Fibroblast of the aortic adventitia (primary cell): ENCODE data around the gene CDH13. TPM values are rescaled to one million over a fixed set of nuclear protein-coding genes. Genes with fewer than 3 reads are reported as not detected.

Source experiments
- DNase-seq: peaks from one replicate; pipeline ENCODE4 v3.0.0-alpha.2; 2010; ENCODE audit warnings: low read depth
- H3K4me3 ChIP-seq: 2 replicates; pipeline ENCODE4 v1.5.1; 2011; ENCODE audit warnings: low read depth, mild to moderate bottlenecking, control low read depth, low read length, moderate library complexity
- total RNA-seq: library from RNA; depleted of rRNA; stranded (reverse); fragments of >200 nt; gene quantifications from 2 replicates; pipeline ENCODE4 v1.2.3, GENCODE V29; 2012; ENCODE audit warnings: low replicate concordance
- TF ChIP-seq, protein P1 (sequence below): IDR thresholded peaks from 2 replicates; pipeline ENCODE4 v1.5.1; 2011; ENCODE audit warnings: mild to moderate bottlenecking, low read length, control low read depth, inconsistent platforms; ENCODE audit not compliant: insufficient read depth

The CDH13 gene
- total RNA-seq, 1 donor = 55.7 TPM

GRCh38 chr16:82960918-82961317, 334.1 kb downstream of the CDH13 start:
- H3K4me3 ChIP-seq = no peak overlapping the region
- DNase-seq = no peak
- TF ChIP-seq, protein P1, sequence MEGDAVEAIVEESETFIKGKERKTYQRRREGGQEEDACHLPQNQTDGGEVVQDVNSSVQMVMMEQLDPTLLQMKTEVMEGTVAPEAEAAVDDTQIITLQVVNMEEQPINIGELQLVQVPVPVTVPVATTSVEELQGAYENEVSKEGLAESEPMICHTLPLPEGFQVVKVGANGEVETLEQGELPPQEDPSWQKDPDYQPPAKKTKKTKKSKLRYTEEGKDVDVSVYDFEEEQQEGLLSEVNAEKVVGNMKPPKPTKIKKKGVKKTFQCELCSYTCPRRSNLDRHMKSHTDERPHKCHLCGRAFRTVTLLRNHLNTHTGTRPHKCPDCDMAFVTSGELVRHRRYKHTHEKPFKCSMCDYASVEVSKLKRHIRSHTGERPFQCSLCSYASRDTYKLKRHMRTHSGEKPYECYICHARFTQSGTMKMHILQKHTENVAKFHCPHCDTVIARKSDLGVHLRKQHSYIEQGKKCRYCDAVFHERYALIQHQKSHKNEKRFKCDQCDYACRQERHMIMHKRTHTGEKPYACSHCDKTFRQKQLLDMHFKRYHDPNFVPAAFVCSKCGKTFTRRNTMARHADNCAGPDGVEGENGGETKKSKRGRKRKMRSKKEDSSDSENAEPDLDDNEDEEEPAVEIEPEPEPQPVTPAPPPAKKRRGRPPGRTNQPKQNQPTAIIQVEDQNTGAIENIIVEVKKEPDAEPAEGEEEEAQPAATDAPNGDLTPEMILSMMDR = no peak

DNA sequence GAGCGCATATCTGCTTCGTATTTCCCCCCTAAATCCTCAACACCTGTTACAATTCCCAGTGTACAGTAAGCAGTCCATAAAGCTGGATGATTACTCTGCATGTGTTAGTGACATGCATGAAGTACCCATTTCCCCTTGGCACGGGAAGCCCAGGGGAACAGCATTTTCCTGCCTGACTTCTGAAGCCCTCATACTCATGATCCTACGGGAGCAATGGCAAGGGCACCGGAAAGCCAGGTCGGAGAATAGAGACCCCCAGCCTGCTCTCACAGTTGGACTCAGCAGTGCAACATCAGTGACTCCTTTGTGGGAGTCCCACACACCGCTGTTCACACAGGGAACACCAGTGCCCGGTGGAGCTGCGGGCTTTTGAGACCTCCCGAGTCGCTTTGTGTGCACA, 336.9 kb downstream of the CDH13 start:
- H3K4me3 ChIP-seq = no peak overlapping the region
- DNase-seq = no peak
- TF ChIP-seq, protein P1 = no peak

DNA sequence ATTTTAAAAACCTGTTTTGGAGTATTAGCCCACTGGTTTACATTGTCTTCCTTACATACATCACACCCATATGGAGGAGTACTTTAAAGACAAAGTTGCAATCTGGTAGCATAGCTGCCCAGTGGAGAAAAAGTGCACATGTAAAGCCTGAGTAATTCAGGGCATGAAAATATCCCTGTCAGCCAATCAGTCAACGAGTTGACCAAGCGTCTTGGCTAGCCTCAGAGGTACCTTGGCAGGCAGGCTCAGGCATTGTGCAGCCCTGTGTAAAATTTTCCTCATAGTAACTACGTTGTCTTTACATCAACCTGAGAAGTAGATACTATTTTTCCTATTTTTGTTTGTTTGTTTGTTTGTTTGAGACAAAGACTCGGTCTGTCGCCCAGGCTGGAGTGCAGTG, 339.0 kb downstream of the CDH13 start:
- no peak for DNase-seq
- TF ChIP-seq, protein P1 = no peak
- H3K4me3 ChIP-seq = no peak overlapping the region

DNA sequence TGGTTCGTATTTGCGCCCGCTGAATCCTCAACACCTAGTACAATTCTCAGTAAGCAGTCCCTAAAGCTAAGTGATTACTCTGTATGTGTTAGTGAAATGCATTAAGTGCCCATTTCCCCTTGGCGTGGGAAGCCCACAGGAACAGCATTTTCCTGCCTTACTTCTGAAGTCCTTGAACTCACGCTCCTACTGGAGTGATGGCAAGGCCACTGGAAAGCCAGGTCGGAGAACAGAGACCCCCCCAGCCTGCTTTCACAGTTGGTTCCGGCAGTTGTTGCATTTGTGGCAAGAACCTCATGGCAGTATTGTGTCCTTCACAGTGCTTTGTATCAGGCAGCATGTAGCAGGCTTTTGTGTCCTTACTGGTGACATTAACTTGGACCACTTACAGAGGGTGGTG, 340.7 kb downstream of the CDH13 start:
- H3K4me3 ChIP-seq = no peak overlapping the region
- TF ChIP-seq, protein P1 = no peak
- no peak for DNase-seq

DNA sequence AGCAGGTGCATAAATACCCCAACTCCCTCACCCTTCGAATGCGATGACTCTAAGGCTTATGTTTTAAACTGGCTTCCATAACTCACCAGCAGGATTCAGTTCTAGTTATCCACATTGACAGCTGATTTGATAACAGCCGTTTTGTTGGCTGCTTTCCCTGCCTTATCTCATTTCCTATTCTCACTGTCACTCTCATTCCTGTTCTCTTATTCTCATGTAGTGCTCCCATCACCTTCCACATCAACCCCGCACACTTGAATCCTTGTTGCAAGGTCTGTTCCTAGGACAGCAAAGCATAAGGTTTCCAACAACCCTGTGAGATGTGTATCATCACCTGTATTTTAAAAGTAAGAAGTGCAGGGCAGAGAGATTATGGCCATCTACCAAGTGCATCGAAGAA, 344.4 kb downstream of the CDH13 start:
- H3K4me3 ChIP-seq = no peak overlapping the region
- TF ChIP-seq, protein P1 = no peak
- no peak for DNase-seq

DNA sequence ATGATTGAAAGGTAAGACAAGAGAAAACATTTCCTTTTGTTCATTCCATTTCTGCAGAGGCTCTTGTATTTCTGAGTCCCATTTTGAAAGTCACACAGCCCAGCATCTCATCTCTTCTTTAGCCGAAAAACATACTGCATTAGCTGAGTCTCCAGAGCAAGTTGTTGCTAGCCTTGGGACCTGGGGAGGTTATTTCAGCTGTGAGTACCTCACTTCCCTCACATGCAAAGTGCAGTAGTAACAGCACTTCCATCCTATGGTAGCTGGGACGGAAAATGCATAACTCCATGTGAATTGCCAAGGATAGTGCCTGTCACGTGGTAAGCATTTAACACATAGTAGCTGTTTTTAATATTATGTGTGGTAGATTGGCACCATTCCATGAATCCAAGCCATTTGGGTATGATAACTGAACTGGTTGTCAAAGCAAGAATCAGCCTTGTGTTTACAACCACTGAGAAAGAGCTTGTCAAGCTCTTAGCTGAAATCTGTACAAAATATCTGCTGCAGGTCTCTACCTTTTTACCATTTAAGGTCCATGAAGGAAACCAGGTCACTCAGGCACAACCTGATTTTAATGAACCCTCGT, 345.7 kb downstream of the CDH13 start:
- no peak for DNase-seq
- TF ChIP-seq, protein P1 = no peak
- H3K4me3 ChIP-seq = no peak overlapping the region
